ENCODE measurements around the gene SLC7A6. TPM values are rescaled to one million over a fixed set of nuclear protein-coding genes. Genes with fewer than 3 reads are reported as not detected.

SLC7A6 gene
- total and polyA plus RNA-seq, 2 of the 13 experiments (the other 11 are each of a cell fraction or from before 2014, with no cell fraction given), result 35.8 to 70.8 TPM

DNA sequence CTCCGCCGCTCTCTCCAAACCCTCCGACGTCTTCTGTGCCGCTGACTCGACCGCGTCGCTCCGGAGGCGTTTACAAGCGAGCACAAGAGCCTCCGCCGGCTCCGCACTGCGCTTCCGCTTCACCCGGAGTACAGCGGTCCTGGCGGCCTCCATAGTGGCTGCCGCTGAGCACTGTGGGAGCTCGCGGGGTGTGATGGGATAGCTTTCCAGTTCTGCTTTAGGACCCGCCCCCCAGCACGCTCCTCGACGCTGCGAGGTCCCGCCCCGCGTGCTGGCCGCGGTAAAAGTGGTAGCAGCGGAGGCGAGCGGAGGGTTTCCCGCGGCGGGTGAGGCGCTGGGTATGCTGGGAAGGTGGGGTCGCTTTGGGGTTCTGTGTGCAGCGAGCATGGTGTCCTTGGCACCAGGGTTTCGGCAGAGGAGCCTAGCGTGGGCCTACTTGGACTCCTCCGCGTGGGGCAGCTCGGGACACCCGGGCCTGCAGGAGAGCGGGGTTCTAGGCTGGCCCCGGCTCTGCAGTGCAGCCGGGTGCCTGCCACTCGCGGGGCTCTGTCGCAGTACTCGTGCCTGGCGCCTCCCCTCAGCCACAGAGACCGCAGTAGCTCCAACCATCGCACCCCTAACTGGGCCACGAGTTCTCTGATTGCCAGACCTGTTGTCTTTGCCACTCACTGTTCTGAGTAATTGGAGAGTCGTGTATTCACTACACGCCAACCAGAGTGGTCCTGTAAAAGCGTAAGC, 46.6 kb downstream of the SLC7A6 start, which contains the start of the genes PRMT7 and SLC7A6OS (continued):
- TF ChIP-seq, protein P1, sequence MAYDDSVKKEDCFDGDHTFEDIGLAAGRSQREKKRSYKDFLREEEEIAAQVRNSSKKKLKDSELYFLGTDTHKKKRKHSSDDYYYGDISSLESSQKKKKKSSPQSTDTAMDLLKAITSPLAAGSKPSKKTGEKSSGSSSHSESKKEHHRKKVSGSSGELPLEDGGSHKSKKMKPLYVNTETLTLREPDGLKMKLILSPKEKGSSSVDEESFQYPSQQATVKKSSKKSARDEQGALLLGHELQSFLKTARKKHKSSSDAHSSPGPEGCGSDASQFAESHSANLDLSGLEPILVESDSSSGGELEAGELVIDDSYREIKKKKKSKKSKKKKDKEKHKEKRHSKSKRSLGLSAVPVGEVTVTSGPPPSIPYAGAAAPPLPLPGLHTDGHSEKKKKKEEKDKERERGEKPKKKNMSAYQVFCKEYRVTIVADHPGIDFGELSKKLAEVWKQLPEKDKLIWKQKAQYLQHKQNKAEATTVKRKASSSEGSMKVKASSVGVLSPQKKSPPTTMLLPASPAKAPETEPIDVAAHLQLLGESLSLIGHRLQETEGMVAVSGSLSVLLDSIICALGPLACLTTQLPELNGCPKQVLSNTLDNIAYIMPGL (CRISPR knock-in tag; IDR thresholded peaks at IDR 0.05; ENCODE audit: borderline replicate concordance in 1 of 2, low read depth in 1 of 2), result peak; percentile 95 to 99
- TF ChIP-seq ARID3A (IDR thresholded peaks at IDR 0.05; ENCODE audit: low read depth, low read length) (no peak), ZNF782 (CRISPR knock-in tag; IDR thresholded peaks at IDR 0.05; ENCODE audit: borderline replicate concordance) (peak; percentile 99), NCOA1 (CRISPR knock-in tag; IDR thresholded peaks at IDR 0.05) (peak; percentile 93), MATR3 (CRISPR knock-in tag; IDR thresholded peaks at IDR 0.05) (no peak), SRF (IDR thresholded peaks at IDR 0.05; ENCODE audit: low read depth, low read length) (peak; percentile 57; the same call in 1 of the 2 replicates), WIZ (CRISPR knock-in tag; IDR thresholded peaks at IDR 0.05) (peak; percentile 97), ZNF670 (CRISPR knock-in tag; IDR thresholded peaks at IDR 0.05; ENCODE audit: borderline replicate concordance) (peak; percentile 100), KLF16 (CRISPR knock-in tag; IDR thresholded peaks at IDR 0.05) (peak; percentile 99 to 100), ZFY (CRISPR knock-in tag; IDR thresholded peaks at IDR 0.05) (peak; percentile 96), CBFB (CRISPR knock-in tag; IDR thresholded peaks at IDR 0.05) (peak; percentile 94), ZNF639 (CRISPR knock-in tag; conservative IDR thresholded peaks at IDR 0.05) (peak; percentile 96), ZNF20 (CRISPR knock-in tag; IDR thresholded peaks at IDR 0.05) (peak; percentile 85; the same call in 1 of the 2 replicates), SPEN (CRISPR knock-in tag; IDR thresholded peaks at IDR 0.05; ENCODE audit: low read depth) (peak; percentile 96), MIER3 (CRISPR knock-in tag; IDR thresholded peaks at IDR 0.05; ENCODE audit: borderline replicate concordance) (peak; percentile 94), ZNF652 (CRISPR knock-in tag; IDR thresholded peaks at IDR 0.05; ENCODE audit: borderline replicate concordance, low read depth) (peak; percentile 66), HIC2 (CRISPR knock-in tag; IDR thresholded peaks at IDR 0.05; ENCODE audit: low read depth) (peak; percentile 78)
- TF ChIP-seq, protein P2, sequence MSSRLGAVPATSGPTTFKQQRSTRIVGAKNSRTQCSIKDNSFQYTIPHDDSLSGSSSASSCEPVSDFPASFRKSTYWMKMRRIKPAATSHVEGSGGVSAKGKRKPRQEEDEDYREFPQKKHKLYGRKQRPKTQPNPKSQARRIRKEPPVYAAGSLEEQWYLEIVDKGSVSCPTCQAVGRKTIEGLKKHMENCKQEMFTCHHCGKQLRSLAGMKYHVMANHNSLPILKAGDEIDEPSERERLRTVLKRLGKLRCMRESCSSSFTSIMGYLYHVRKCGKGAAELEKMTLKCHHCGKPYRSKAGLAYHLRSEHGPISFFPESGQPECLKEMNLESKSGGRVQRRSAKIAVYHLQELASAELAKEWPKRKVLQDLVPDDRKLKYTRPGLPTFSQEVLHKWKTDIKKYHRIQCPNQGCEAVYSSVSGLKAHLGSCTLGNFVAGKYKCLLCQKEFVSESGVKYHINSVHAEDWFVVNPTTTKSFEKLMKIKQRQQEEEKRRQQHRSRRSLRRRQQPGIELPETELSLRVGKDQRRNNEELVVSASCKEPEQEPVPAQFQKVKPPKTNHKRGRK (CRISPR knock-in tag; IDR thresholded peaks at IDR 0.05), result 0 out of 2 replicates have a peak, but pooled peaks have one; percentile 50
- TF ChIP-seq, protein P3, sequence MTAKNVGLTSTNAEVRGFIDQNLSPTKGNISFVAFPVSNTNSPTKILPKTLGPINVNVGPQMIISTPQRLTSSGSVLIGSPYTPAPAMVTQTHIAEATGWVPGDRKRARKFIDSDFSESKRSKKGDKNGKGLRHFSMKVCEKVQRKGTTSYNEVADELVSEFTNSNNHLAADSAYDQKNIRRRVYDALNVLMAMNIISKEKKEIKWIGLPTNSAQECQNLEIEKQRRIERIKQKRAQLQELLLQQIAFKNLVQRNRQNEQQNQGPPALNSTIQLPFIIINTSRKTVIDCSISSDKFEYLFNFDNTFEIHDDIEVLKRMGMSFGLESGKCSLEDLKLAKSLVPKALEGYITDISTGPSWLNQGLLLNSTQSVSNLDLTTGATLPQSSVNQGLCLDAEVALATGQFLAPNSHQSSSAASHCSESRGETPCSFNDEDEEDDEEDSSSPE (CRISPR knock-in tag; IDR thresholded peaks at IDR 0.05), result peak; percentile 100
